Ishikawa (cell line): Measurements from ENCODE around the gene DNAJC6.

Source experiments
- CEBPB ChIP-seq: IDR thresholded peaks from 2 replicates; pipeline ENCODE4 v1.6.1; 2012
- CREB1 ChIP-seq: IDR thresholded peaks from 2 replicates; pipeline ENCODE4 v1.6.1; 2012; ENCODE audit warnings: low read depth
- EP300 ChIP-seq: IDR thresholded peaks from 2 replicates; pipeline ENCODE4 v1.6.1; 2012; ENCODE audit warnings: borderline replicate concordance
- FOXM1 ChIP-seq: IDR thresholded peaks from 2 replicates; pipeline ENCODE4 v1.6.1; 2012; ENCODE audit warnings: low read depth, borderline replicate concordance
- RAD21 ChIP-seq: IDR thresholded peaks from 2 replicates; pipeline ENCODE4 v1.6.1; 2012; ENCODE audit warnings: low read depth
- TAF1 ChIP-seq: IDR thresholded peaks from 2 replicates; pipeline ENCODE4 v1.6.1; 2012; ENCODE audit warnings: low read depth, mild to moderate bottlenecking
- TCF12 ChIP-seq: IDR thresholded peaks from 2 replicates; pipeline ENCODE4 v1.6.1; 2012; ENCODE audit warnings: low read depth
- YY1 ChIP-seq: IDR thresholded peaks from 2 replicates; pipeline ENCODE4 v1.6.1; 2012; ENCODE audit warnings: low read depth
- TF ChIP-seq, protein P1 (sequence below): IDR thresholded peaks from 2 replicates; pipeline ENCODE4 v1.6.1; 2012; ENCODE audit warnings: low read depth, mild to moderate bottlenecking
- TF ChIP-seq, protein P2 (sequence below): IDR thresholded peaks from 2 replicates; pipeline ENCODE4 v1.6.1; 2012

DNA sequence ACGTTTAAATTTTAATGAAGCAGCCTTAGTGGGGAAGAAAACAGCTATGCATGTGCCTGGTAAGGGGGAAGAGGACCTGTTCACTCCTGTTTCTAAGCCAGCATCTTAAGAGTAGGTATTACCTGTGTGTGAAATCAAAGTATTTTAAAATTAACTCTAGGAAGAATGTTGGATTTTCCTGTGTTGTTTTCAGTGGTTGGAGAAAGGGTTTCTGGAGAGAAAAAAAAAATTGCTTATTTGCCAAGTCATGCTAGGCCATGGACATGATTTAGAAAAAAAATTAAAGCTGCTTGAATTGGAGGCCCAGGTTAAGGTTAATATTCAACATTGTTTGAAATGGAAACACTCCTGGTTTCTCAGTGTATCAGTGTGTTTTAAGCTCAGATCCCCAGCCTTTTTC is 42.9 kb upstream of the DNAJC6 start:
- TF ChIP-seq, protein P1, sequence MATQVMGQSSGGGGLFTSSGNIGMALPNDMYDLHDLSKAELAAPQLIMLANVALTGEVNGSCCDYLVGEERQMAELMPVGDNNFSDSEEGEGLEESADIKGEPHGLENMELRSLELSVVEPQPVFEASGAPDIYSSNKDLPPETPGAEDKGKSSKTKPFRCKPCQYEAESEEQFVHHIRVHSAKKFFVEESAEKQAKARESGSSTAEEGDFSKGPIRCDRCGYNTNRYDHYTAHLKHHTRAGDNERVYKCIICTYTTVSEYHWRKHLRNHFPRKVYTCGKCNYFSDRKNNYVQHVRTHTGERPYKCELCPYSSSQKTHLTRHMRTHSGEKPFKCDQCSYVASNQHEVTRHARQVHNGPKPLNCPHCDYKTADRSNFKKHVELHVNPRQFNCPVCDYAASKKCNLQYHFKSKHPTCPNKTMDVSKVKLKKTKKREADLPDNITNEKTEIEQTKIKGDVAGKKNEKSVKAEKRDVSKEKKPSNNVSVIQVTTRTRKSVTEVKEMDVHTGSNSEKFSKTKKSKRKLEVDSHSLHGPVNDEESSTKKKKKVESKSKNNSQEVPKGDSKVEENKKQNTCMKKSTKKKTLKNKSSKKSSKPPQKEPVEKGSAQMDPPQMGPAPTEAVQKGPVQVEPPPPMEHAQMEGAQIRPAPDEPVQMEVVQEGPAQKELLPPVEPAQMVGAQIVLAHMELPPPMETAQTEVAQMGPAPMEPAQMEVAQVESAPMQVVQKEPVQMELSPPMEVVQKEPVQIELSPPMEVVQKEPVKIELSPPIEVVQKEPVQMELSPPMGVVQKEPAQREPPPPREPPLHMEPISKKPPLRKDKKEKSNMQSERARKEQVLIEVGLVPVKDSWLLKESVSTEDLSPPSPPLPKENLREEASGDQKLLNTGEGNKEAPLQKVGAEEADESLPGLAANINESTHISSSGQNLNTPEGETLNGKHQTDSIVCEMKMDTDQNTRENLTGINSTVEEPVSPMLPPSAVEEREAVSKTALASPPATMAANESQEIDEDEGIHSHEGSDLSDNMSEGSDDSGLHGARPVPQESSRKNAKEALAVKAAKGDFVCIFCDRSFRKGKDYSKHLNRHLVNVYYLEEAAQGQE, result no peak
- no peak for TF ChIP-seq CEBPB
- TF ChIP-seq TAF1, result no peak
- no peak for TF ChIP-seq YY1
- TF ChIP-seq EP300, result no peak
- no peak for TF ChIP-seq CREB1
- TF ChIP-seq TCF12, result no peak
- TF ChIP-seq, protein P2, sequence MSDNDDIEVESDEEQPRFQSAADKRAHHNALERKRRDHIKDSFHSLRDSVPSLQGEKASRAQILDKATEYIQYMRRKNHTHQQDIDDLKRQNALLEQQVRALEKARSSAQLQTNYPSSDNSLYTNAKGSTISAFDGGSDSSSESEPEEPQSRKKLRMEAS, result no peak
- no peak for TF ChIP-seq FOXM1
- no peak for TF ChIP-seq RAD21
